Neuronal stem cell (in vitro differentiated cells): ENCODE results near the gene ZNF554.

ENCODE experiments used
- DNase-seq: peaks from one replicate; pipeline ENCODE4 v3.0.0-alpha.2; 2013; ENCODE audit warnings: low spot score
- H2AFZ ChIP-seq: one replicate; pipeline ENCODE4 v1.6.1; 2013; ENCODE audit warnings: mild to moderate bottlenecking, low read length, inconsistent platforms
- H2AK5ac ChIP-seq: 2 replicates; pipeline ENCODE4 v1.6.1; 2013; ENCODE audit warnings: low read depth, mild to moderate bottlenecking, inconsistent platforms, low read length, moderate library complexity, mixed read lengths
- H2BK120ac ChIP-seq: 2 replicates; pipeline ENCODE4 v1.6.1; 2013; ENCODE audit warnings: low read depth, mild to moderate bottlenecking, inconsistent platforms, low read length, moderate library complexity, mixed read lengths
- H2BK12ac ChIP-seq: one replicate; pipeline ENCODE4 v1.6.1; 2013; ENCODE audit warnings: low read length, inconsistent platforms
- H2BK15ac ChIP-seq: 2 replicates; pipeline ENCODE4 v1.6.1; 2013; ENCODE audit warnings: mild to moderate bottlenecking, low read length, inconsistent platforms, mixed read lengths
- H2BK5ac ChIP-seq: one replicate; pipeline ENCODE4 v1.6.1; 2013; ENCODE audit warnings: inconsistent platforms, mild to moderate bottlenecking, low read length, moderate library complexity
- H3K14ac ChIP-seq: one replicate; pipeline ENCODE4 v1.6.1; 2013; ENCODE audit warnings: low read length, inconsistent platforms
- H3K18ac ChIP-seq: 2 replicates; pipeline ENCODE4 v1.6.1; 2013; ENCODE audit warnings: low read length, inconsistent platforms
- H3K23ac ChIP-seq: 2 replicates; pipeline ENCODE4 v1.6.1; 2013; ENCODE audit warnings: low read depth, mild to moderate bottlenecking, mixed read lengths, low read length, inconsistent platforms; ENCODE audit not compliant: poor library complexity
- H3K27ac ChIP-seq: replicated peaks from 3 replicates; pipeline ENCODE4 v1.5.1; 2013; ENCODE audit warnings: low read length, inconsistent platforms
- H3K27me3 ChIP-seq, 3 experiments: 2 replicates each; pipeline ENCODE4 v1.6.1; 2013; ENCODE audit warnings: low read length in 3 of 3, mild to moderate bottlenecking in 2 of 3, inconsistent platforms in 1 of 3, low read depth in 1 of 3, mixed read lengths in 1 of 3, moderate library complexity in 1 of 3; ENCODE audit not compliant: control insufficient read depth in 3 of 3, insufficient read depth in 3 of 3
- H3K36me3 ChIP-seq, 2 donors: replicated peaks in 1 of 2; 2 replicates each; pipeline ENCODE4 v1.6.1; 2013; ENCODE audit warnings: low read length in 2 of 2; ENCODE audit not compliant: control insufficient read depth in 2 of 2, insufficient read depth in 2 of 2
- H3K4ac ChIP-seq: 2 replicates; pipeline ENCODE4 v1.6.1; 2013; ENCODE audit warnings: inconsistent platforms, mild to moderate bottlenecking, low read length, moderate library complexity
- H3K4me1 ChIP-seq, 2 donors: 1 replicate in 1 of 2; 2 replicates in 1 of 2; pipeline ENCODE4 v1.6.1; 2013; ENCODE audit warnings: low read length in 2 of 2, low read depth in 1 of 2; ENCODE audit not compliant: control insufficient read depth in 2 of 2, insufficient read depth in 1 of 2
- H3K4me2 ChIP-seq: one replicate; pipeline ENCODE4 v1.6.1; 2013; ENCODE audit warnings: mild to moderate bottlenecking, low read length, inconsistent platforms; ENCODE audit not compliant: insufficient read depth, poor library complexity, severe bottlenecking
- H3K4me3 ChIP-seq, 2 donors: 2 replicates each; pipeline ENCODE4 v1.5.1; 2013; ENCODE audit warnings: low read length in 2 of 2, mild to moderate bottlenecking in 2 of 2, inconsistent platforms in 1 of 2, moderate library complexity in 1 of 2
- H3K79me1 ChIP-seq: one replicate; pipeline ENCODE4 v1.6.1; 2013; ENCODE audit warnings: low read depth, mild to moderate bottlenecking, inconsistent platforms, low read length, moderate library complexity
- H3K9ac ChIP-seq: one replicate; pipeline ENCODE4 v1.6.1; 2013; ENCODE audit warnings: mild to moderate bottlenecking, low read depth, low read length, inconsistent platforms; ENCODE audit not compliant: poor library complexity
- H3K9me3 ChIP-seq, 2 donors: replicated peaks in 1 of 2; 2 replicates each; pipeline versions ENCODE3 to v1.6.1; 2013; ENCODE audit warnings: low read length in 2 of 2, mild to moderate bottlenecking in 2 of 2, inconsistent platforms in 1 of 2, low read depth in 1 of 2, mixed read lengths in 1 of 2, moderate library complexity in 1 of 2; ENCODE audit not compliant: control insufficient read depth in 2 of 2, insufficient read depth in 1 of 2
- H4K8ac ChIP-seq: one replicate; pipeline ENCODE4 v1.6.1; 2013; ENCODE audit warnings: low read depth, mild to moderate bottlenecking, inconsistent platforms, low read length, moderate library complexity
- H4K91ac ChIP-seq: one replicate; pipeline ENCODE4 v1.6.1; 2013; ENCODE audit warnings: low read length, low read depth, mild to moderate bottlenecking, inconsistent platforms; ENCODE audit not compliant: poor library complexity
- WGBS, 2 donors: extraction: QIAGEN DNeasy Blood & Tissue Kit; methylation state at CpG; one replicate each; pipeline ENCODE4 v1.1.7; 2013; ENCODE audit warnings: missing lambda C conversion rate in 2 of 2, mixed read lengths in 1 of 2; ENCODE audit not compliant: insufficient read length in 2 of 2, insufficient replicate concordance in 1 of 2; ENCODE audit errors: extremely low coverage in 2 of 2; 5-methylcytosine and 5-hydroxymethylcytosine counted together

Gene ZNF554

DNA sequence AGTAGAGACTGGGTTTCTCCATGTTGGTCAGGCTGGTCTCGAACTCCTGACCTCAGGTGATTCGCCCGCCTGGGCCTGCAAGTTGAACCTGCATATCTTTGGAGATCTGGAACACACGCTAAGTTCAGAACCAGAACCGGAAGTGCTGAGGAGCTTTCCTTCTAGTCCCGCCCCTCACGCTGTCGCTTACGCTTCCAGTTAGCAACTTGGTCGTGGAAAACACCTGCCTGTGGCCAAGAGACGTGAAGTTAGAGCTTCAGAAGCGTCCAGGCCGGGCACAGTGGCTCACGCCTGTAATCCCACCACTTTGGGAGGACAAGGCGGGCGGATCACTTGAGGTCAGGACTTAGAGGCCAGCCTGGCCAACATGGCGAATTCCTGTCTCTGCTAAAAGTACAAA, 66.1 kb downstream of the ZNF554 start:
- no peak overlapping the region for H3K4me3 ChIP-seq
- no peak overlapping the region for H2BK12ac ChIP-seq
- H3K4ac ChIP-seq = no peak overlapping the region
- H2AK5ac ChIP-seq = no peak overlapping the region
- H2BK120ac ChIP-seq = no peak overlapping the region
- H2BK15ac ChIP-seq = no peak overlapping the region
- no peak overlapping the region for H3K14ac ChIP-seq
- H2BK5ac ChIP-seq = no peak overlapping the region
- no peak overlapping the region for H3K9ac ChIP-seq
- no peak overlapping the region for H4K8ac ChIP-seq
- DNase-seq = no peak
- H3K79me1 ChIP-seq = peaks cover 4% of the 10 kb centered on the region
- no peak overlapping the region for H3K4me2 ChIP-seq
- H3K27me3 ChIP-seq = no peaks in the 10 kb centered on the region
- no peak overlapping the region for H2AFZ ChIP-seq
- H4K91ac ChIP-seq = no peak overlapping the region
- H3K9me3 ChIP-seq = peaks cover 0 to 11% of the 10 kb centered on the region in 2 donors
- H3K36me3 ChIP-seq = no peaks in the 10 kb centered on the region
- no peak overlapping the region for H3K23ac ChIP-seq
- no CpG with 5 or more reads among the region's 17 CpGs for WGBS, 2 donors
- H3K4me1 ChIP-seq = peaks cover 1 to 5% of the 10 kb centered on the region in 2 donors
- no peak overlapping the region for H3K27ac ChIP-seq
- no peak overlapping the region for H3K18ac ChIP-seq
